H1 (cell line): ENCODE data around the gene RTN4RL1. TPM values are rescaled to one million over a fixed set of nuclear protein-coding genes. Genes with fewer than 3 reads are reported as not detected.

ENCODE experiments used
- CTCF ChIA-PET: fragments of 300-600 bp; sonication (Branson Sonifier 250); formaldehyde crosslinking; loops from one replicate; lab custom pipeline; 2021; ENCODE audit not compliant: partially characterized antibody; lab: Charles Lee
- POLR2A ChIA-PET: fragments of 300-600 bp; sonication (Branson Sonifier 250); formaldehyde crosslinking; loops from one replicate; lab custom pipeline; 2021; ENCODE audit warnings: inconsistent platforms; ENCODE audit not compliant: partially characterized antibody; lab: Charles Lee
- DNase-seq, 2 experiments: peaks; one replicate each; pipeline versions ENCODE4 v3.0.0 to v3.0.0-alpha.2; 2010 to 2022; ENCODE audit warnings: low spot score in 2 of 2, low read depth in 1 of 2, mixed read lengths in 1 of 2
- FAIRE-seq: peaks from 2 replicates; lab custom pipeline; 2011; peaks lifted over from hg19 to GRCh38; lab: Jason Lieb, UNC
- H2AFZ ChIP-seq: 2 replicates; pipeline ENCODE4 v1.8.1; 2012; ENCODE audit warnings: low read length, inconsistent platforms
- H2AK5ac ChIP-seq: 2 replicates; pipeline ENCODE4 v1.6.1; 2013; ENCODE audit warnings: low read depth, low read length
- H2BK120ac ChIP-seq: replicated peaks from 2 replicates; pipeline ENCODE3; 2013; ENCODE audit warnings: low read depth, low read length, inconsistent platforms
- H2BK12ac ChIP-seq: 2 replicates; pipeline ENCODE4 v1.6.1; 2013; ENCODE audit warnings: low read depth, low read length
- H2BK15ac ChIP-seq: 2 replicates; pipeline ENCODE4 v1.6.1; 2013; ENCODE audit warnings: low read length
- H2BK20ac ChIP-seq: 2 replicates; pipeline ENCODE4 v1.6.1; 2013; ENCODE audit warnings: low read length
- H2BK5ac ChIP-seq: 2 replicates; pipeline ENCODE4 v1.6.1; 2013; ENCODE audit warnings: low read depth, low read length
- H3K14ac ChIP-seq: 2 replicates; pipeline ENCODE4 v1.6.1; 2013; ENCODE audit warnings: inconsistent platforms; ENCODE audit not compliant: insufficient read length
- H3K18ac ChIP-seq: 2 replicates; pipeline ENCODE4 v1.6.1; 2013; ENCODE audit warnings: low read length; ENCODE audit errors: extremely low read depth
- H3K23ac ChIP-seq: 2 replicates; pipeline ENCODE4 v1.6.1; 2013; ENCODE audit warnings: inconsistent platforms; ENCODE audit not compliant: insufficient read length
- H3K23me2 ChIP-seq: 2 replicates; pipeline ENCODE4 v1.6.1; 2013; ENCODE audit warnings: low read depth, low read length
- H3K27ac ChIP-seq: 2 replicates; pipeline ENCODE4 v1.6.1; 2011; ENCODE audit warnings: low read depth, low read length, inconsistent platforms
- H3K27me3 ChIP-seq, 4 experiments: replicated peaks in 1 of 4; 1 replicate in 1 of 4; 2 replicates in 3 of 4; pipeline versions ENCODE4 v1.6.1 to v1.8.1; 2011 to 2013; ENCODE audit warnings: low read length in 3 of 4, mild to moderate bottlenecking in 3 of 4, inconsistent platforms in 2 of 4, mixed read lengths in 2 of 4, moderate library complexity in 1 of 4; ENCODE audit not compliant: control insufficient read depth in 3 of 4, insufficient read depth in 3 of 4; ENCODE audit errors: extremely low read depth in 1 of 4
- H3K36me3 ChIP-seq, 4 experiments: 2 replicates each; pipeline versions ENCODE4 v1.6.1 to v1.8.1; 2011 to 2013; ENCODE audit warnings: mild to moderate bottlenecking in 4 of 4, low read length in 3 of 4, moderate library complexity in 2 of 4, control low read depth in 1 of 4, inconsistent platforms in 1 of 4; ENCODE audit not compliant: insufficient read depth in 4 of 4, control insufficient read depth in 2 of 4
- H3K4ac ChIP-seq: replicated peaks from 2 replicates; pipeline ENCODE3; 2013; ENCODE audit warnings: low read length, low read depth, mixed read lengths, inconsistent platforms; ENCODE audit not compliant: insufficient read length
- H3K4me1 ChIP-seq, 4 experiments: replicated peaks in 1 of 4; 1 replicate in 1 of 4; 2 replicates in 3 of 4; pipeline versions ENCODE4 v1.6.1 to v1.8.1; 2011 to 2013; ENCODE audit warnings: low read length in 3 of 4, inconsistent platforms in 2 of 4, mixed read lengths in 1 of 4; ENCODE audit not compliant: insufficient read depth in 4 of 4, control insufficient read depth in 3 of 4
- H3K4me2 ChIP-seq, 2 experiments: 2 replicates each; pipeline versions ENCODE4 v1.6.1 to v1.8.1; 2011 to 2013; ENCODE audit warnings: low read depth in 2 of 2, low read length in 2 of 2, control low read depth in 1 of 2, inconsistent platforms in 1 of 2, mild to moderate bottlenecking in 1 of 2; ENCODE audit not compliant: insufficient read depth in 1 of 2
- H3K4me3 ChIP-seq, 4 experiments: fragments of 200-600, 300-600 bp in 1 of 4; sonication (generic), shearing (Covaris generic), sonication (Bioruptor Twin) in 1 of 4; 2 replicates each; pipeline versions ENCODE4 v1.5.1 to v1.8.1; 2011 to 2016; ENCODE audit warnings: low read length in 4 of 4, low read depth in 3 of 4, control low read depth in 2 of 4, inconsistent platforms in 2 of 4, mild to moderate bottlenecking in 2 of 4, mixed read lengths in 1 of 4, moderate library complexity in 1 of 4; ENCODE audit not compliant: insufficient read depth in 2 of 4; ENCODE audit errors: extremely low read depth in 1 of 4
- H3K56ac ChIP-seq: replicated peaks from 2 replicates; pipeline ENCODE3; 2013; ENCODE audit warnings: low read depth, mild to moderate bottlenecking, mixed read lengths, low read length, inconsistent platforms; ENCODE audit not compliant: insufficient read length
- H3K79me1 ChIP-seq: 2 replicates; pipeline ENCODE4 v1.6.1; 2013; ENCODE audit warnings: low read depth, low read length, control low read depth
- H3K79me2 ChIP-seq, 2 experiments: 2 replicates each; pipeline versions ENCODE4 v1.6.1 to v1.8.1; 2012 to 2013; ENCODE audit warnings: low read length in 2 of 2, mild to moderate bottlenecking in 2 of 2, inconsistent platforms in 1 of 2; ENCODE audit not compliant: insufficient read depth in 2 of 2, control insufficient read depth in 1 of 2
- H3K9ac ChIP-seq, 4 experiments: replicated peaks in 1 of 4; 1 replicate in 1 of 4; 2 replicates in 3 of 4; pipeline versions ENCODE4 v1.6.1 to v1.8.1; 2011 to 2013; ENCODE audit warnings: low read depth in 3 of 4, low read length in 3 of 4, control low read depth in 2 of 4, mild to moderate bottlenecking in 2 of 4, moderate library complexity in 2 of 4, inconsistent platforms in 1 of 4; ENCODE audit errors: extremely low read depth in 1 of 4
- H3K9me3 ChIP-seq, 2 experiments: 2 replicates each; pipeline versions ENCODE4 v1.6.1 to v1.8.1; 2012 to 2013; ENCODE audit warnings: mild to moderate bottlenecking in 2 of 2, moderate library complexity in 2 of 2, control low read depth in 1 of 2, inconsistent platforms in 1 of 2, low read depth in 1 of 2, low read length in 1 of 2, mixed read lengths in 1 of 2; ENCODE audit not compliant: insufficient read depth in 2 of 2
- H4K20me1 ChIP-seq, 2 experiments: replicated peaks in 1 of 2; 2 replicates each; pipeline versions ENCODE3 to v1.8.1; 2011 to 2013; ENCODE audit warnings: inconsistent platforms in 2 of 2, low read length in 2 of 2, mild to moderate bottlenecking in 1 of 2; ENCODE audit not compliant: insufficient read depth in 2 of 2, control insufficient read depth in 1 of 2
- H4K5ac ChIP-seq: 2 replicates; pipeline ENCODE4 v1.6.1; 2013; ENCODE audit warnings: low read length, low read depth, mixed read lengths, inconsistent platforms; ENCODE audit not compliant: insufficient read length
- H4K8ac ChIP-seq: 2 replicates; pipeline ENCODE4 v1.8.0; 2013; ENCODE audit warnings: mild to moderate bottlenecking, moderate library complexity, low read length, inconsistent platforms; ENCODE audit not compliant: insufficient read depth; ENCODE audit errors: extremely low read depth
- H4K91ac ChIP-seq: replicated peaks from 2 replicates; pipeline ENCODE3; 2013; ENCODE audit warnings: low read length, mixed read lengths, inconsistent platforms; ENCODE audit not compliant: insufficient read length
- ASH2L ChIP-seq: fragments of 200-600, 300-600 bp; sonication (generic); IDR thresholded peaks from one replicate; pipeline ENCODE4 v1.7.1; 2017; ENCODE audit warnings: low read length
- BACH1 ChIP-seq: IDR thresholded peaks from 2 replicates; pipeline ENCODE4 v1.6.1; 2012; ENCODE audit warnings: low read length, improper control_type of control experiment
- BRCA1 ChIP-seq: IDR thresholded peaks from 2 replicates; pipeline ENCODE4 v1.6.1; 2012; ENCODE audit warnings: low read depth, low read length, improper control_type of control experiment
- CBX8 ChIP-seq: fragments of 300-800, 300-1000 bp; sonication (generic); IDR thresholded peaks from 2 replicates; pipeline ENCODE4 v1.7.1; 2016; ENCODE audit warnings: low read depth, low read length, borderline replicate concordance
- CHD2 ChIP-seq: IDR thresholded peaks from 2 replicates; pipeline ENCODE4 v1.6.1; 2012; ENCODE audit warnings: low read length, improper control_type of control experiment
- CREB1 ChIP-seq: IDR thresholded peaks from 2 replicates; pipeline ENCODE4 v1.6.1; 2012; ENCODE audit warnings: inconsistent platforms
- CTBP2 ChIP-seq: IDR thresholded peaks from 2 replicates; pipeline ENCODE4 v1.7.0; 2011; ENCODE audit warnings: borderline replicate concordance, mild to moderate bottlenecking, moderate library complexity, mixed read lengths, low read length; ENCODE audit not compliant: insufficient read depth, insufficient read length
- HDAC2 ChIP-seq, 2 experiments: fragments of 300-600 bp in 1 of 2; sonication (generic) in 1 of 2; IDR thresholded peaks; 2 replicates each; pipeline ENCODE4 v1.6.1; 2011 to 2012; ENCODE audit warnings: low read depth in 2 of 2, low read length in 2 of 2, mild to moderate bottlenecking in 2 of 2, moderate library complexity in 2 of 2, borderline replicate concordance in 1 of 2, inconsistent platforms in 1 of 2
- RNF2 ChIP-seq: fragments of 200-900, 300-1000 bp; sonication (generic); IDR thresholded peaks from 2 replicates; pipeline ENCODE4 v1.7.1; 2016; ENCODE audit warnings: borderline replicate concordance, low read depth, mild to moderate bottlenecking, antibody characterized with exemption, low read length; ENCODE audit not compliant: poor library complexity, severe bottlenecking; ENCODE audit errors: missing control alignments
- SIN3A ChIP-seq, 2 experiments: IDR thresholded peaks in 1 of 2; conservative IDR thresholded peaks in 1 of 2; 2 replicates each; pipeline ENCODE4 v1.6.1; 2011 to 2012; ENCODE audit warnings: low read length in 2 of 2, improper control_type of control experiment in 1 of 2, low read depth in 1 of 2, mild to moderate bottlenecking in 1 of 2
- SRF ChIP-seq: IDR thresholded peaks from 2 replicates; pipeline ENCODE4 v1.6.1; 2011; ENCODE audit warnings: mild to moderate bottlenecking, low read depth, low read length, moderate library complexity
- WGBS, 2 experiments: shearing (Covaris generic) in 1 of 2; methylation state at CpG; one replicate each; pipeline versions ENCODE4 v1.1.6 to v1.1.7; 2013 to 2015; ENCODE audit warnings: low lambda C conversion rate in 2 of 2, mixed read lengths in 2 of 2, inconsistent platforms in 1 of 2, low coverage in 1 of 2, missing lambda C conversion rate in 1 of 2; ENCODE audit not compliant: insufficient replicate concordance in 2 of 2, insufficient coverage in 1 of 2, insufficient read length in 1 of 2; ENCODE audit errors: extremely low coverage in 1 of 2, missing lambda C conversion rate in 1 of 2; 5-methylcytosine and 5-hydroxymethylcytosine counted together
- polyA plus RNA-seq, 7 experiments: library from polyadenylated mRNA; depleted of rRNA in 3 of 7; stranded (reverse) in 5 of 7; unstranded in 2 of 7; fragments of >200 nt in 5 of 7; fragments of 200-250 nt in 2 of 7; gene quantifications; 1 replicate in 5 of 7; 2 replicates in 1 of 7; 4 replicates in 1 of 7; pipeline versions ENCODE4 v1.2.1 to v1.2.3, GENCODE V29; 2011 to 2013; ENCODE audit warnings: missing spikeins in 2 of 7, mixed read lengths in 2 of 7
- total RNA-seq: library from RNA; stranded (reverse); fragmentation: NEBNext Ultra II Directional; extraction: Animal tissue kit (Norgen Biotek cat#: 25700); gene quantifications from 2 replicates; pipeline ENCODE4 v1.2.1, GENCODE V29; 2021

RTN4RL1 gene
- total and polyA plus RNA-seq, 2 of the 8 experiments (the other 6 are each of a cell fraction or from before 2014, with no cell fraction given), result 0.09 TPM; not detected in 1

GRCh38 chr17:2011411-2012371 lies 13.4 kb downstream of the RTN4RL1 start:
- Histone ChIP-seq H3K23me2 (no peaks in the 10 kb centered on the region), H3K18ac (no peak overlapping the region; the same call in 1 of the 2 replicates), H3K23ac (no peak overlapping the region), H3K36me3 (no peaks in the 10 kb centered on the region), H3K9ac (no peak overlapping the region), H3K14ac (no peak overlapping the region), H2AFZ (peak overlapping the region; percentile 31), H3K27me3 (peaks cover 0 to 7% (median 4%) of the 10 kb centered on the region in 4 experiments; a peak in 3 of 7 replicates), H3K4me1 (peaks cover 0 to 13% (median 2%) of the 10 kb centered on the region in 4 experiments; a peak in 2 of 7 replicates), H4K20me1 (no peaks in the 10 kb centered on the region), H2BK5ac (no peak overlapping the region), H4K91ac (no peak overlapping the region), H2BK15ac (no peak overlapping the region), H2BK12ac (no peak overlapping the region), H3K4ac (no peak overlapping the region), H3K79me1 (no peaks in the 10 kb centered on the region), H4K5ac (no peak overlapping the region), H3K79me2 (no peaks in the 10 kb centered on the region), H3K9me3 (no peaks in the 10 kb centered on the region), H4K8ac (no peak overlapping the region), H3K4me2 (peak overlapping the region; percentile 39 to 40; a peak in 2 of 4 replicates), H2BK20ac (no peak overlapping the region), H2AK5ac (no peak overlapping the region), H2BK120ac (no peak overlapping the region), H3K56ac (no peak overlapping the region), H3K4me3 (no peak overlapping the region), H3K27ac (no peak overlapping the region)
- ChIA-PET CTCF (interaction anchor here (0.9 to 1.7 kb wide), 5 partner anchors 9 to 233 kb away, joined by 3 to 4 read pairs (median 3); no protein-coding TSS in a partner anchor), POLR2A (interaction anchor here (0.9 to 1.0 kb wide), 2 partner anchors 29 to 49 kb away, joined by 3 read pairs; partner anchors contain the start of gene OVCA2)
- DNase-seq, result no peak
- WGBS, 2 experiments, result 44% methylated on average over 24 of the region's 24 CpGs; no CpG with 5 or more reads in 1 of the 2 experiments
- FAIRE-seq, result no peak
- TF ChIP-seq SRF (no peak), BACH1 (no peak), BRCA1 (no peak), CREB1 (no peak), ASH2L (no peak), SIN3A (conservative IDR thresholded peaks at IDR 0.05 in 1 of 2, IDR thresholded peaks at IDR 0.05 in 1 of 2; ENCODE audit: low read depth in 1 of 2, low read length in 2 of 2) (no peak), HDAC2 (IDR thresholded peaks at IDR 0.05; ENCODE audit: borderline replicate concordance in 1 of 2, low read depth in 2 of 2, low read length in 2 of 2) (no peak), CBX8 (no peak), CHD2 (no peak), CTBP2 (no peak), RNF2 (no peak)
